ENCODE results near the gene GALNT17. TPM values are rescaled to one million over a fixed set of nuclear protein-coding genes. Genes with fewer than 3 reads are reported as not detected.

The GALNT17 gene
- total RNA-seq, 2 donors from 2014 or later = not detected

GRCh38 chr7:71414490-71414889, 282.5 kb downstream of the GALNT17 start:
- Mint-ChIP-seq H3K36me3 (ENCODE audit: insufficient read depth in 2 of 2) (peaks cover 0 to 8% of the 10 kb centered on the region in 2 donors), H3K4me1 (ENCODE audit: low read depth) (no peaks in the 10 kb centered on the region), H3K4me3 (no peak overlapping the region), H3K27me3 (ENCODE audit: low read depth) (no peaks in the 10 kb centered on the region), H3K9me3 (peaks cover 6 to 12% of the 10 kb centered on the region in 2 donors), H3K27ac (no peak overlapping the region)
- DNase-seq (no peak), ATAC-seq (replicated peaks in 1 of 2) (no peak)

- no peak for ATAC-seq (replicated peaks in 1 of 2)
- Mint-ChIP-seq H3K36me3 (ENCODE audit: insufficient read depth in 2 of 2) (peaks cover 0 to 5% of the 10 kb centered on the region in 2 donors), H3K4me1 (ENCODE audit: low read depth) (no peaks in the 10 kb centered on the region), H3K27ac (no peak overlapping the region), H3K27me3 (ENCODE audit: low read depth) (no peaks in the 10 kb centered on the region), H3K9me3 (peaks cover 3 to 8% of the 10 kb centered on the region in 2 donors), H3K4me3 (no peak overlapping the region)
- no peak for DNase-seq
Observed at GRCh38 chr7:71419546-71420337, 287.8 kb downstream of the GALNT17 start.

- H3K27ac Mint-ChIP-seq = no peak overlapping the region
- no peak overlapping the region for H3K4me3 Mint-ChIP-seq
- DNase-seq (no peak), ATAC-seq (replicated peaks in 1 of 2) (no peak)
- peaks cover 2 to 6% of the 10 kb centered on the region in 2 donors for H3K9me3 Mint-ChIP-seq
- peaks cover 0 to 2% of the 10 kb centered on the region in 2 donors for H3K36me3 Mint-ChIP-seq (ENCODE audit: insufficient read depth in 2 of 2)
- no peaks in the 10 kb centered on the region for H3K4me1 Mint-ChIP-seq (ENCODE audit: low read depth)
- no peaks in the 10 kb centered on the region for H3K27me3 Mint-ChIP-seq (ENCODE audit: low read depth)
Observed at GRCh38 chr7:71422104-71422503, 290.2 kb downstream of the GALNT17 start.

GRCh38 chr7:71424166-71425035, 292.5 kb downstream of the GALNT17 start:
- H3K9me3 Mint-ChIP-seq = peaks cover 3 to 4% of the 10 kb centered on the region in 2 donors
- no peak for ATAC-seq (replicated peaks in 1 of 2)
- DNase-seq = no peak
- no peaks in the 10 kb centered on the region for H3K27me3 Mint-ChIP-seq (ENCODE audit: low read depth)
- no peak overlapping the region for H3K27ac Mint-ChIP-seq
- no peaks in the 10 kb centered on the region for H3K36me3 Mint-ChIP-seq (ENCODE audit: insufficient read depth in 2 of 2)
- no peak overlapping the region for H3K4me3 Mint-ChIP-seq
- H3K4me1 Mint-ChIP-seq (ENCODE audit: low read depth) = no peaks in the 10 kb centered on the region

- Mint-ChIP-seq H3K36me3 (ENCODE audit: insufficient read depth in 2 of 2) (no peaks in the 10 kb centered on the region), H3K9me3 (peaks cover 2 to 3% of the 10 kb centered on the region in 2 donors), H3K4me3 (no peak overlapping the region), H3K4me1 (ENCODE audit: low read depth) (no peaks in the 10 kb centered on the region), H3K27me3 (ENCODE audit: low read depth) (no peaks in the 10 kb centered on the region), H3K27ac (no peak overlapping the region)
- ATAC-seq (replicated peaks in 1 of 2) = no peak
- DNase-seq = no peak
Observed at GRCh38 chr7:71429083-71429482, 297.1 kb downstream of the GALNT17 start.

GRCh38 chr7:71430246-71430645, 298.3 kb downstream of the GALNT17 start:
- no peak overlapping the region for H3K4me3 Mint-ChIP-seq
- no peak overlapping the region for H3K27ac Mint-ChIP-seq
- DNase-seq (no peak), ATAC-seq (replicated peaks in 1 of 2) (no peak)
- no peaks in the 10 kb centered on the region for H3K36me3 Mint-ChIP-seq (ENCODE audit: insufficient read depth in 2 of 2)
- H3K9me3 Mint-ChIP-seq = peaks cover 2 to 3% of the 10 kb centered on the region in 2 donors
- H3K4me1 Mint-ChIP-seq (ENCODE audit: low read depth) = no peaks in the 10 kb centered on the region
- no peaks in the 10 kb centered on the region for H3K27me3 Mint-ChIP-seq (ENCODE audit: low read depth)

GRCh38 chr7:71439321-71439720, 307.4 kb downstream of the GALNT17 start:
- Mint-ChIP-seq H3K4me3 (no peak overlapping the region), H3K36me3 (ENCODE audit: insufficient read depth in 2 of 2) (no peaks in the 10 kb centered on the region), H3K9me3 (peaks cover 5% of the 10 kb centered on the region in 2 donors), H3K27ac (no peak overlapping the region), H3K27me3 (ENCODE audit: low read depth) (no peaks in the 10 kb centered on the region), H3K4me1 (ENCODE audit: low read depth) (no peaks in the 10 kb centered on the region)
- no peak for DNase-seq
- ATAC-seq (replicated peaks in 1 of 2) = no peak

- no peak overlapping the region for H3K4me3 Mint-ChIP-seq
Observed at GRCh38 chr7:71442492-71443190, 310.7 kb downstream of the GALNT17 start.

GRCh38 chr7:71443191-71443530, 311.2 kb downstream of the GALNT17 start:
- Mint-ChIP-seq H3K9me3 (peaks cover 10% of the 10 kb centered on the region in 2 donors), H3K4me1 (ENCODE audit: low read depth) (no peaks in the 10 kb centered on the region), H3K36me3 (ENCODE audit: insufficient read depth in 2 of 2) (no peaks in the 10 kb centered on the region), H3K4me3 (no peak overlapping the region), H3K27me3 (ENCODE audit: low read depth) (no peaks in the 10 kb centered on the region), H3K27ac (no peak overlapping the region)
- ATAC-seq (replicated peaks in 1 of 2) = no peak
- no peak for DNase-seq

More at GRCh38 chr7:71442492-71443190, 310.7 kb downstream of the GALNT17 start:
- Mint-ChIP-seq H3K4me1 (ENCODE audit: low read depth) (no peaks in the 10 kb centered on the region), H3K27ac (no peak overlapping the region), H3K36me3 (ENCODE audit: insufficient read depth in 2 of 2) (no peaks in the 10 kb centered on the region), H3K9me3 (peaks cover 7 to 8% of the 10 kb centered on the region in 2 donors), H3K27me3 (ENCODE audit: low read depth) (no peaks in the 10 kb centered on the region)
- DNase-seq (no peak), ATAC-seq (replicated peaks in 1 of 2) (no peak)

GRCh38 chr7:71444130-71444529, 312.2 kb downstream of the GALNT17 start:
- peaks cover 11 to 12% of the 10 kb centered on the region in 2 donors for H3K9me3 Mint-ChIP-seq

GRCh38 chr7:71453630-71454029, 321.7 kb downstream of the GALNT17 start:
- no peaks in the 10 kb centered on the region for H3K36me3 Mint-ChIP-seq (ENCODE audit: insufficient read depth in 2 of 2)
- H3K27me3 Mint-ChIP-seq (ENCODE audit: low read depth) = no peaks in the 10 kb centered on the region
- H3K27ac Mint-ChIP-seq = no peak overlapping the region
- H3K4me3 Mint-ChIP-seq = no peak overlapping the region
- no peaks in the 10 kb centered on the region for H3K4me1 Mint-ChIP-seq (ENCODE audit: low read depth)
- peaks cover 0 to 6% of the 10 kb centered on the region in 2 donors for H3K9me3 Mint-ChIP-seq
- DNase-seq (no peak), ATAC-seq (replicated peaks in 1 of 2) (no peak)

More at GRCh38 chr7:71444130-71444529, 312.2 kb downstream of the GALNT17 start:
- no peak for DNase-seq
- Mint-ChIP-seq H3K4me1 (ENCODE audit: low read depth) (no peaks in the 10 kb centered on the region), H3K36me3 (ENCODE audit: insufficient read depth in 2 of 2) (no peaks in the 10 kb centered on the region), H3K27me3 (ENCODE audit: low read depth) (no peaks in the 10 kb centered on the region), H3K27ac (no peak overlapping the region), H3K4me3 (no peak overlapping the region)
- ATAC-seq (replicated peaks in 1 of 2) = no peak

- ATAC-seq (replicated peaks in 1 of 2) (no peak), DNase-seq (no peak)
- no peaks in the 10 kb centered on the region for H3K27me3 Mint-ChIP-seq (ENCODE audit: low read depth)
- no peak overlapping the region for H3K27ac Mint-ChIP-seq
- no peaks in the 10 kb centered on the region for H3K36me3 Mint-ChIP-seq (ENCODE audit: insufficient read depth in 2 of 2)
- H3K4me3 Mint-ChIP-seq = no peak overlapping the region
- no peaks in the 10 kb centered on the region for H3K4me1 Mint-ChIP-seq (ENCODE audit: low read depth)
- H3K9me3 Mint-ChIP-seq = peaks cover 0 to 6% of the 10 kb centered on the region in 2 donors
Observed at GRCh38 chr7:71454981-71455380, 323.0 kb downstream of the GALNT17 start.

- Mint-ChIP-seq H3K9me3 (peaks cover 0 to 8% of the 10 kb centered on the region in 2 donors), H3K27ac (no peak overlapping the region), H3K4me1 (ENCODE audit: low read depth) (no peaks in the 10 kb centered on the region), H3K36me3 (ENCODE audit: insufficient read depth in 2 of 2) (no peaks in the 10 kb centered on the region), H3K27me3 (ENCODE audit: low read depth) (no peaks in the 10 kb centered on the region), H3K4me3 (no peak overlapping the region)
- DNase-seq (no peak), ATAC-seq (replicated peaks in 1 of 2) (no peak)
Observed at GRCh38 chr7:71457021-71457420, 325.1 kb downstream of the GALNT17 start.
